Endodermal cell (in vitro differentiated cells): ENCODE results near the gene HSF2BP. TPM values are rescaled to one million over a fixed set of nuclear protein-coding genes. Genes with fewer than 3 reads are reported as not detected.
A peak's percentile ranks its signal among the peaks of the same experiment; 100 is the strongest.
"Not testable (repeated sequence)": the region's sequence is repeated elsewhere in the genome, so short reads cannot be mapped to it uniquely, and the experiment has no call there.

ENCODE experiments used
- DNase-seq: peaks from one replicate; pipeline ENCODE4 v3.0.0-alpha.2; 2017
- H3K27ac ChIP-seq: 2 replicates; pipeline ENCODE4 v1.5.1; 2013; ENCODE audit warnings: mild to moderate bottlenecking, low read depth, low read length, moderate library complexity
- H3K27me3 ChIP-seq: 2 replicates; pipeline ENCODE4 v1.6.1; 2013; ENCODE audit warnings: mild to moderate bottlenecking, low read length, moderate library complexity; ENCODE audit not compliant: insufficient read depth, control insufficient read depth, poor library complexity, severe bottlenecking
- H3K36me3 ChIP-seq: 2 replicates; pipeline ENCODE4 v1.7.0; 2013; ENCODE audit warnings: mild to moderate bottlenecking, low read length, moderate library complexity; ENCODE audit not compliant: control insufficient read depth, insufficient read depth
- H3K4me1 ChIP-seq: one replicate; pipeline ENCODE4 v1.7.0; 2013; ENCODE audit warnings: low read length; ENCODE audit not compliant: control insufficient read depth, insufficient read depth
- H3K4me3 ChIP-seq: 2 replicates; pipeline ENCODE4 v1.5.1; 2013; ENCODE audit warnings: mild to moderate bottlenecking, low read length, moderate library complexity
- H3K9ac ChIP-seq: 2 replicates; pipeline ENCODE4 v1.6.1; 2013; ENCODE audit warnings: mild to moderate bottlenecking, low read length, moderate library complexity; ENCODE audit not compliant: poor library complexity, severe bottlenecking; ENCODE audit errors: extremely low read depth
- H3K9me3 ChIP-seq: 2 replicates; pipeline ENCODE4 v1.6.1; 2013; ENCODE audit warnings: mild to moderate bottlenecking, low read length, moderate library complexity; ENCODE audit not compliant: control insufficient read depth
- H3K27ac Mint-ChIP-seq: 2 replicates; pipeline ENCODE4 v1.8.0; 2020; ENCODE audit warnings: mixed read lengths
- H3K27me3 Mint-ChIP-seq: 2 replicates; pipeline ENCODE4 v1.8.0; 2021; ENCODE audit warnings: mild to moderate bottlenecking, mixed read lengths; ENCODE audit not compliant: insufficient read depth
- H3K36me3 Mint-ChIP-seq: 2 replicates; pipeline ENCODE4 v1.8.0; 2020; ENCODE audit warnings: low read depth, mixed read lengths
- H3K4me1 Mint-ChIP-seq: 2 replicates; pipeline ENCODE4 v1.8.0; 2020; ENCODE audit warnings: mixed read lengths
- H3K4me3 Mint-ChIP-seq: 2 replicates; pipeline ENCODE4 v1.8.0; 2020; ENCODE audit warnings: mild to moderate bottlenecking, moderate library complexity, mixed read lengths
- H3K9me3 Mint-ChIP-seq: 2 replicates; pipeline ENCODE4 v1.8.0; 2020; ENCODE audit warnings: mild to moderate bottlenecking, mixed read lengths
- CTCF ChIP-seq: fragments of 200-600 bp; sonication (generic); conservative IDR thresholded peaks from 2 replicates; pipeline ENCODE4 v1.5.0; 2021; ENCODE audit warnings: antibody characterized with exemption, mild to moderate bottlenecking
- WGBS, 2 experiments: methylation state at CpG; one replicate each; pipeline versions ENCODE4 v1.1.5 to v1.1.7; 2013; ENCODE audit warnings: missing lambda C conversion rate in 2 of 2, mixed read lengths in 1 of 2; ENCODE audit not compliant: insufficient coverage in 1 of 2, insufficient read length in 1 of 2; 5-methylcytosine and 5-hydroxymethylcytosine counted together
- total RNA-seq, 2 donors: library from RNA; stranded (reverse); fragmentation: NEBNext Ultra II Directional in 1 of 2; extraction: Animal tissue kit (Norgen Biotek cat#: 25700) in 1 of 2; gene quantifications; 2 replicates in 1 of 2; 3 replicates in 1 of 2; pipeline ENCODE4 v1.2.1, GENCODE V29; 2021

Gene HSF2BP
- total RNA-seq, 2 donors from 2014 or later = 1.7 to 1.9 TPM

- Mint-ChIP-seq H3K27me3 (peaks cover 2% of the 10 kb centered on the region), H3K27ac (no peak overlapping the region), H3K4me3 (no peak overlapping the region), H3K4me1 (no peaks in the 10 kb centered on the region), H3K9me3 (no peaks in the 10 kb centered on the region), H3K36me3 (no peaks in the 10 kb centered on the region)
- H3K4me3 ChIP-seq = no peak overlapping the region
- H3K36me3 ChIP-seq = no peaks in the 10 kb centered on the region
- H3K9ac ChIP-seq = no peak overlapping the region
- TF ChIP-seq CTCF = no peak
- H3K4me1 ChIP-seq = no peaks in the 10 kb centered on the region
- no peak overlapping the region for H3K27ac ChIP-seq
- H3K27me3 ChIP-seq = no peaks in the 10 kb centered on the region
- WGBS, 2 experiments = 92 to 100% methylated on average over 3 to 5 of the region's 5 CpGs
- DNase-seq = no peak
- H3K9me3 ChIP-seq = no peaks in the 10 kb centered on the region
Measured at GRCh38 chr21:43596616-43597015, 62.7 kb downstream of the HSF2BP start.

GRCh38 chr21:43595769-43596168 lies 63.5 kb downstream of the HSF2BP start:
- not testable (repeated sequence) for H3K27ac ChIP-seq, H3K27me3 Mint-ChIP-seq, H3K27ac Mint-ChIP-seq, DNase-seq, H3K9me3 ChIP-seq, H3K4me3 Mint-ChIP-seq, H3K9me3 Mint-ChIP-seq, H3K4me1 ChIP-seq, H3K36me3 Mint-ChIP-seq, H3K9ac ChIP-seq, H3K27me3 ChIP-seq, H3K4me1 Mint-ChIP-seq, H3K4me3 ChIP-seq, H3K36me3 ChIP-seq
- WGBS, 2 experiments = 95% methylated on average over 3 to 8 of the region's 8 CpGs

- Mint-ChIP-seq H3K4me3 (no peak overlapping the region), H3K9me3 (no peaks in the 10 kb centered on the region), H3K27ac (no peak overlapping the region), H3K27me3 (peaks cover 5% of the 10 kb centered on the region), H3K36me3 (no peaks in the 10 kb centered on the region), H3K4me1 (no peaks in the 10 kb centered on the region)
- 92 to 94% methylated on average over 4 to 5 of the region's 5 CpGs for WGBS, 2 experiments
- H3K9ac ChIP-seq = no peak overlapping the region
- H3K4me3 ChIP-seq = no peak overlapping the region
- DNase-seq = no peak
- no peaks in the 10 kb centered on the region for H3K27me3 ChIP-seq
- H3K9me3 ChIP-seq = no peaks in the 10 kb centered on the region
- no peak for TF ChIP-seq CTCF
- H3K27ac ChIP-seq = no peak overlapping the region
- no peaks in the 10 kb centered on the region for H3K36me3 ChIP-seq
- no peaks in the 10 kb centered on the region for H3K4me1 ChIP-seq
Measured at GRCh38 chr21:43593078-43593477, 66.2 kb downstream of the HSF2BP start.

GRCh38 chr21:43591571-43591970 lies 67.7 kb downstream of the HSF2BP start:
- no peak overlapping the region for H3K27ac Mint-ChIP-seq
- H3K4me3 Mint-ChIP-seq = no peak overlapping the region
- H3K4me3 ChIP-seq = no peak overlapping the region
- H3K9ac ChIP-seq = no peak overlapping the region
- no peaks in the 10 kb centered on the region for H3K4me1 ChIP-seq
- peaks cover 2% of the 10 kb centered on the region for H3K4me1 Mint-ChIP-seq
- peak overlapping the region; percentile 3 for H3K27ac ChIP-seq
- no peaks in the 10 kb centered on the region for H3K27me3 ChIP-seq
- TF ChIP-seq CTCF = no peak
- 74 to 91% methylated on average over 2 of the region's 2 CpGs for WGBS, 2 experiments
- H3K36me3 Mint-ChIP-seq = no peaks in the 10 kb centered on the region
- peaks cover 5% of the 10 kb centered on the region for H3K27me3 Mint-ChIP-seq
- DNase-seq = no peak
- H3K36me3 ChIP-seq = no peaks in the 10 kb centered on the region
- H3K9me3 Mint-ChIP-seq = no peaks in the 10 kb centered on the region
- H3K9me3 ChIP-seq = no peaks in the 10 kb centered on the region
